Thyroid gland (tissue), 4 donors: ENCODE results near the gene ZNF318. TPM values are rescaled to one million over a fixed set of nuclear protein-coding genes. Genes with fewer than 3 reads are reported as not detected.

Source experiments
- DNase-seq, 2 donors: peaks; one replicate each; pipeline ENCODE4 v3.0.0-alpha.2; 2019
- H3K27ac ChIP-seq, 3 donors: fragments of 200-600 bp; sonication (generic); 1 replicate in 2 of 3; 2 replicates in 1 of 3; pipeline ENCODE4 v1.5.1; 2016 to 2019; ENCODE audit warnings: mild to moderate bottlenecking in 1 of 3, moderate library complexity in 1 of 3
- H3K27me3 ChIP-seq: fragments of 200-600 bp; sonication (generic); one replicate; pipeline ENCODE4 v1.5.1; 2019
- H3K36me3 ChIP-seq, 2 donors: fragments of 200-600 bp; sonication (generic); one replicate each; pipeline ENCODE4 v1.5.1; 2016 to 2019
- H3K4me1 ChIP-seq, 2 donors: fragments of 200-600 bp; sonication (generic); one replicate each; pipeline ENCODE4 v1.5.1; 2017 to 2019
- H3K4me3 ChIP-seq, 3 donors: fragments of 200-600 bp; sonication (generic); replicated peaks in 1 of 3; 1 replicate in 2 of 3; 2 replicates in 1 of 3; pipeline ENCODE4 v1.5.1; 2016; ENCODE audit warnings: mild to moderate bottlenecking in 1 of 3
- H3K9me3 ChIP-seq: fragments of 200-600 bp; sonication (generic); one replicate; pipeline ENCODE4 v1.5.1; 2017
- POLR2A ChIP-seq, 2 donors: fragments of 450-650 bp; IDR thresholded peaks; one replicate each; pipeline ENCODE4 v1.6.1; 2017; ENCODE audit warnings: antibody characterized with exemption in 2 of 2, mild to moderate bottlenecking in 2 of 2, moderate library complexity in 1 of 2
- WGBS, 2 donors: methylation state at CpG; one replicate each; pipeline ENCODE4 v1.1.5; 2017; 5-methylcytosine and 5-hydroxymethylcytosine counted together
- intact Hi-C: fragments of 100-400 bp; cut with DNase I; formaldehyde crosslinking; loops from one replicate; pipeline ENCODE4 v1.15.1; 2023
- total RNA-seq, 4 donors: library from RNA; depleted of rRNA; stranded (reverse); fragments of >200 nt; gene quantifications; one replicate each; pipeline ENCODE4 v1.2.3, GENCODE V29; 2016
- TF ChIP-seq, protein P1 (sequence below), 6 experiments: fragments of 200-600 bp in 3 of 6; fragments of 450-650 bp in 3 of 6; sonication (generic) in 3 of 6; IDR thresholded peaks; one replicate each; pipeline ENCODE4 v1.5.1; 2016 to 2019; ENCODE audit warnings: antibody characterized with exemption in 6 of 6, mild to moderate bottlenecking in 2 of 6, inconsistent platforms in 1 of 6, moderate library complexity in 1 of 6

Gene ZNF318
- total RNA-seq, 4 donors from 2014 or later = 32.4 to 84.6 (median 37.5) TPM

GRCh38 chr6:43331891-43332290, 37.6 kb downstream of the ZNF318 start:
- Histone ChIP-seq H3K9me3 (no peaks in the 10 kb centered on the region), H3K4me1 (no peaks in the 10 kb centered on the region), H3K4me3 (no peak overlapping the region), H3K36me3 (peaks cover 0 to 10% of the 10 kb centered on the region in 2 donors), H3K27ac (no peak overlapping the region), H3K27me3 (no peaks in the 10 kb centered on the region)
- TF ChIP-seq POLR2A (IDR thresholded peaks at IDR 0.05) = no peak
- TF ChIP-seq, protein P1, sequence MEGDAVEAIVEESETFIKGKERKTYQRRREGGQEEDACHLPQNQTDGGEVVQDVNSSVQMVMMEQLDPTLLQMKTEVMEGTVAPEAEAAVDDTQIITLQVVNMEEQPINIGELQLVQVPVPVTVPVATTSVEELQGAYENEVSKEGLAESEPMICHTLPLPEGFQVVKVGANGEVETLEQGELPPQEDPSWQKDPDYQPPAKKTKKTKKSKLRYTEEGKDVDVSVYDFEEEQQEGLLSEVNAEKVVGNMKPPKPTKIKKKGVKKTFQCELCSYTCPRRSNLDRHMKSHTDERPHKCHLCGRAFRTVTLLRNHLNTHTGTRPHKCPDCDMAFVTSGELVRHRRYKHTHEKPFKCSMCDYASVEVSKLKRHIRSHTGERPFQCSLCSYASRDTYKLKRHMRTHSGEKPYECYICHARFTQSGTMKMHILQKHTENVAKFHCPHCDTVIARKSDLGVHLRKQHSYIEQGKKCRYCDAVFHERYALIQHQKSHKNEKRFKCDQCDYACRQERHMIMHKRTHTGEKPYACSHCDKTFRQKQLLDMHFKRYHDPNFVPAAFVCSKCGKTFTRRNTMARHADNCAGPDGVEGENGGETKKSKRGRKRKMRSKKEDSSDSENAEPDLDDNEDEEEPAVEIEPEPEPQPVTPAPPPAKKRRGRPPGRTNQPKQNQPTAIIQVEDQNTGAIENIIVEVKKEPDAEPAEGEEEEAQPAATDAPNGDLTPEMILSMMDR (IDR thresholded peaks at IDR 0.05) = no peak
- 80 to 86% methylated on average over 4 of the region's 4 CpGs for WGBS, 2 donors
- DNase-seq = no peak
- intact Hi-C loops = no loop called here

GRCh38 chr6:43331470-43331869, 38.0 kb downstream of the ZNF318 start:
- intact Hi-C loops = no loop called here
- no peaks in the 10 kb centered on the region for H3K4me1 ChIP-seq
- no peak for DNase-seq
- peaks cover 0 to 10% of the 10 kb centered on the region in 2 donors for H3K36me3 ChIP-seq
- WGBS, 2 donors = 90 to 93% methylated on average over 1 of the region's 1 CpG
- TF ChIP-seq POLR2A (IDR thresholded peaks at IDR 0.05) = no peak
- TF ChIP-seq, protein P1 (IDR thresholded peaks at IDR 0.05) = no peak
- no peaks in the 10 kb centered on the region for H3K27me3 ChIP-seq
- H3K9me3 ChIP-seq = no peaks in the 10 kb centered on the region
- H3K27ac ChIP-seq = no peak overlapping the region
- H3K4me3 ChIP-seq = no peak overlapping the region

DNA sequence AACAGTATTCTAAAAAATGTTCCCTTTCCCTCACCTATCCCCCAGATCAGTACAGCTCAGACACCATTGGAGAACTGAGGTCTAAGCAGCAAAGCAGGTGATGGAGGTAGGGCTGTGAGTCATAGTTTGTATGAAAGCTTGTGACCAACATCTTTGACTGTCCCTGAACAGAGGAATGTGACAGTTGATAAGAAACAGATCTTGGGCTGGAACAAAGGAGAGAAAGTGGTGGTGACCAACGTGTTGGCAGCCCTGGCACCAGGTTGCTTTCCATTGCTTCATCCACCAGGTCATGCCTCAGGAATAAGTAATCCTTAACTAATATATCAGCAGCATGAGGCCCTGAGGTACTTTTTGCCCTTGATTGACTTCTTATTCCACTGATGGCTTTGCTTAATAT, 40.9 kb downstream of the ZNF318 start:
- no peaks in the 10 kb centered on the region for H3K9me3 ChIP-seq
- no peak for DNase-seq
- peaks cover 0 to 10% of the 10 kb centered on the region in 2 donors for H3K36me3 ChIP-seq
- intact Hi-C loops = no loop called here
- H3K4me3 ChIP-seq = no peak overlapping the region
- no peaks in the 10 kb centered on the region for H3K4me1 ChIP-seq
- H3K27ac ChIP-seq = no peak overlapping the region
- TF ChIP-seq, protein P1 (IDR thresholded peaks at IDR 0.05) = no peak
- no peak for TF ChIP-seq POLR2A (IDR thresholded peaks at IDR 0.05)
- 64 to 84% methylated on average over 1 of the region's 1 CpG for WGBS, 2 donors
- no peaks in the 10 kb centered on the region for H3K27me3 ChIP-seq

DNA sequence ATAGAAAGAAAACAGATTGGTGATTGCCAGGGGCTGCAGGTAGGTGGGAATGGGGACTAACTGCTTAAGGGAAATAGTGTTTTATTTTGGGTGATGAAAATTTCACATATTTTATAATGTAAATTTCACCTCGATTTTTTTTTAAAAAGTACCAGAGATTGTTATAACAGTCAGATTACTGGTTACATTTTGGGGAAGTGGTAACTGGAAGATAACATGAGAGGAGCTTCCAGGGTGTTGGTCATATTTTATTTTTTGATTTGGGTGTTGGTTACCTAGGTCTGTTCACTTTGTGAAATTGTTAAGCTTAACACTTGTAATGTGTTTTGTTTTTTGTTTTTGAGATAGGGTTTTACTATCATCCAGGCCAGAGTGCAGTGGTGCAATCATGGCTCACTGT, 43.6 kb downstream of the ZNF318 start:
- intact Hi-C loops = no loop called here
- no peaks in the 10 kb centered on the region for H3K27me3 ChIP-seq
- no peaks in the 10 kb centered on the region for H3K4me1 ChIP-seq
- peaks cover 0 to 10% of the 10 kb centered on the region in 2 donors for H3K36me3 ChIP-seq
- TF ChIP-seq, protein P1 (IDR thresholded peaks at IDR 0.05) = no peak
- no peak for TF ChIP-seq POLR2A (IDR thresholded peaks at IDR 0.05)
- WGBS, 2 donors = 68 to 80% methylated on average over 1 of the region's 1 CpG
- no peak overlapping the region for H3K4me3 ChIP-seq
- DNase-seq = no peak
- no peaks in the 10 kb centered on the region for H3K9me3 ChIP-seq
- H3K27ac ChIP-seq = no peak overlapping the region

- no peaks in the 10 kb centered on the region for H3K4me1 ChIP-seq
- no peak overlapping the region for H3K27ac ChIP-seq
- H3K9me3 ChIP-seq = no peaks in the 10 kb centered on the region
- TF ChIP-seq, protein P1 (IDR thresholded peaks at IDR 0.05) = no peak
- intact Hi-C loops = no loop called here
- WGBS, 2 donors = 93 to 94% methylated on average over 2 of the region's 2 CpGs
- H3K4me3 ChIP-seq = no peak overlapping the region
- no peak for DNase-seq
- H3K36me3 ChIP-seq = no peaks in the 10 kb centered on the region
- H3K27me3 ChIP-seq = no peaks in the 10 kb centered on the region
Observed at GRCh38 chr6:43318011-43318410, 51.4 kb downstream of the ZNF318 start.
